H9 (cell line): Measurements from ENCODE around the gene ZNF490. TPM values are rescaled to one million over a fixed set of nuclear protein-coding genes. Genes with fewer than 3 reads are reported as not detected.

Experiments used
- DNase-seq: peaks from one replicate; pipeline ENCODE4 v3.0.0-alpha.2; 2017
- H2AFZ ChIP-seq: one replicate; pipeline ENCODE4 v1.6.1; 2013; ENCODE audit warnings: mild to moderate bottlenecking, low read length, control low read depth, moderate library complexity
- H2AK5ac ChIP-seq: 2 replicates; pipeline ENCODE4 v1.6.1; 2013; ENCODE audit warnings: low read length, control low read depth, mixed read lengths; ENCODE audit not compliant: insufficient read length
- H2BK120ac ChIP-seq: one replicate; pipeline ENCODE4 v1.6.1; 2013; ENCODE audit warnings: low read depth, mild to moderate bottlenecking, low read length, control low read depth, inconsistent platforms; ENCODE audit not compliant: poor library complexity, severe bottlenecking
- H2BK12ac ChIP-seq: 2 replicates; pipeline ENCODE4 v1.6.1; 2013; ENCODE audit warnings: low read length, control low read depth, mixed read lengths, low read depth; ENCODE audit not compliant: insufficient read length
- H2BK15ac ChIP-seq: 2 replicates; pipeline ENCODE4 v1.6.1; 2013; ENCODE audit warnings: low read depth, low read length, control low read depth
- H2BK20ac ChIP-seq: one replicate; pipeline ENCODE4 v1.6.1; 2013; ENCODE audit warnings: low read depth, mild to moderate bottlenecking, low read length, control low read depth, inconsistent platforms; ENCODE audit not compliant: poor library complexity, severe bottlenecking
- H2BK5ac ChIP-seq: 2 replicates; pipeline ENCODE4 v1.6.1; 2013; ENCODE audit warnings: low read length, control low read depth, mixed read lengths; ENCODE audit not compliant: insufficient read length
- H3K14ac ChIP-seq: 2 replicates; pipeline ENCODE4 v1.6.1; 2013; ENCODE audit warnings: low read length, control low read depth; ENCODE audit not compliant: insufficient read depth
- H3K18ac ChIP-seq: 2 replicates; pipeline ENCODE4 v1.6.1; 2013; ENCODE audit warnings: low read depth, mild to moderate bottlenecking, mixed read lengths, low read length, control low read depth; ENCODE audit not compliant: insufficient read length
- H3K23ac ChIP-seq: 2 replicates; pipeline ENCODE4 v1.6.1; 2013; ENCODE audit warnings: low read length, control low read depth, mixed read lengths, low read depth; ENCODE audit not compliant: insufficient read length
- H3K23me2 ChIP-seq: 2 replicates; pipeline ENCODE4 v1.6.1; 2013; ENCODE audit warnings: low read depth, mild to moderate bottlenecking, mixed read lengths, low read length, control low read depth; ENCODE audit not compliant: insufficient read length, poor library complexity, severe bottlenecking
- H3K27ac ChIP-seq: 2 replicates; pipeline ENCODE4 v1.5.1; 2013; ENCODE audit warnings: low read length, control low read depth, mixed read lengths, low read depth; ENCODE audit not compliant: insufficient read length
- H3K27me3 ChIP-seq: 2 replicates; pipeline ENCODE4 v1.6.1; 2013; ENCODE audit warnings: low read length, control low read depth, inconsistent platforms; ENCODE audit not compliant: insufficient read depth
- H3K4ac ChIP-seq: 2 replicates; pipeline ENCODE4 v1.6.1; 2013; ENCODE audit warnings: low read depth, mild to moderate bottlenecking, control low read depth, inconsistent platforms, low read length, moderate library complexity
- H3K4me1 ChIP-seq: 2 replicates; pipeline ENCODE4 v1.6.1; 2013; ENCODE audit warnings: low read length, control low read depth, inconsistent platforms; ENCODE audit not compliant: insufficient read depth
- H3K4me2 ChIP-seq: 2 replicates; pipeline ENCODE4 v1.6.1; 2013; ENCODE audit warnings: low read length, control low read depth, mixed read lengths; ENCODE audit not compliant: insufficient read length, insufficient read depth
- H3K56ac ChIP-seq: 2 replicates; pipeline ENCODE4 v1.6.1; 2013; ENCODE audit warnings: low read depth, mild to moderate bottlenecking, mixed read lengths, low read length, control low read depth; ENCODE audit not compliant: insufficient read length
- H3K79me1 ChIP-seq: 2 replicates; pipeline ENCODE4 v1.6.1; 2013; ENCODE audit warnings: low read depth, mild to moderate bottlenecking, moderate library complexity, low read length, control low read depth, inconsistent platforms; ENCODE audit not compliant: insufficient read depth, poor library complexity, severe bottlenecking
- H3K79me2 ChIP-seq: 2 replicates; pipeline ENCODE4 v1.6.1; 2013; ENCODE audit warnings: low read length, control low read depth, inconsistent platforms; ENCODE audit not compliant: insufficient read depth
- H3K9ac ChIP-seq: 2 replicates; pipeline ENCODE4 v1.6.1; 2013; ENCODE audit warnings: low read length, control low read depth, mixed read lengths; ENCODE audit not compliant: insufficient read length; ENCODE audit errors: extremely low read depth
- H3K9me3 ChIP-seq: one replicate; pipeline ENCODE4 v1.6.1; 2013; ENCODE audit warnings: low read depth, low read length, inconsistent platforms; ENCODE audit not compliant: control insufficient read depth
- H3T11ph ChIP-seq: one replicate; pipeline ENCODE4 v1.6.1; 2013; ENCODE audit warnings: mild to moderate bottlenecking, low read length, control low read depth, inconsistent platforms
- H4K20me1 ChIP-seq: one replicate; pipeline ENCODE4 v1.6.1; 2013; ENCODE audit not compliant: control insufficient read depth, insufficient read length, insufficient read depth
- H4K5ac ChIP-seq: 2 replicates; pipeline ENCODE4 v1.6.1; 2013; ENCODE audit warnings: low read depth, mild to moderate bottlenecking, mixed read lengths, low read length, control low read depth; ENCODE audit not compliant: insufficient read length
- H4K8ac ChIP-seq: replicated peaks from 2 replicates; pipeline ENCODE4 v1.6.1; 2013; ENCODE audit warnings: low read length, control low read depth, mixed read lengths, low read depth; ENCODE audit not compliant: insufficient read length
- H4K91ac ChIP-seq: 2 replicates; pipeline ENCODE4 v1.6.1; 2013; ENCODE audit warnings: low read depth, mild to moderate bottlenecking, moderate library complexity, mixed read lengths, low read length, control low read depth; ENCODE audit not compliant: insufficient read length
- H3K27ac Mint-ChIP-seq, 3 experiments: 2 replicates in 2 of 3; 3 replicates in 1 of 3; pipeline ENCODE4 v1.8.0; 2020 to 2021; ENCODE audit warnings: mixed read lengths in 3 of 3, mild to moderate bottlenecking in 1 of 3, moderate library complexity in 1 of 3
- H3K27me3 Mint-ChIP-seq: 2 replicates; pipeline ENCODE4 v1.8.0; 2021; ENCODE audit warnings: low read depth, mild to moderate bottlenecking, moderate library complexity, mixed read lengths
- H3K36me3 Mint-ChIP-seq, 3 experiments: 2 replicates in 2 of 3; 3 replicates in 1 of 3; pipeline ENCODE4 v1.8.0; 2020 to 2021; ENCODE audit warnings: low read depth in 3 of 3, mixed read lengths in 3 of 3; ENCODE audit not compliant: insufficient read depth in 1 of 3
- H3K4me1 Mint-ChIP-seq, 2 experiments: 2 replicates each; pipeline ENCODE4 v1.8.0; 2020; ENCODE audit warnings: mixed read lengths in 2 of 2
- H3K4me3 Mint-ChIP-seq, 2 experiments: 2 replicates in 1 of 2; 3 replicates in 1 of 2; pipeline ENCODE4 v1.8.0; 2020 to 2021; ENCODE audit warnings: mild to moderate bottlenecking in 2 of 2, mixed read lengths in 2 of 2, moderate library complexity in 1 of 2
- H3K9me3 Mint-ChIP-seq, 2 experiments: 2 replicates in 1 of 2; 3 replicates in 1 of 2; pipeline ENCODE4 v1.8.0; 2020; ENCODE audit warnings: mild to moderate bottlenecking in 2 of 2, mixed read lengths in 2 of 2, moderate library complexity in 1 of 2
- WGBS: extraction: QIAGEN DNeasy Blood & Tissue Kit; methylation state at CpG from one replicate; pipeline ENCODE4 v1.1.7; 2013; ENCODE audit warnings: missing lambda C conversion rate, low lambda C conversion rate, mixed read lengths; ENCODE audit not compliant: insufficient read length; ENCODE audit errors: extremely low coverage; 5-methylcytosine and 5-hydroxymethylcytosine counted together
- long read RNA-seq: library from polyadenylated mRNA; unstranded; transcript quantifications from one replicate; pipeline ENCODE4 v2.0.0, GENCODE V29; 2020
- total RNA-seq: library from RNA; stranded (reverse); gene quantifications from 2 replicates; pipeline ENCODE4 v1.2.1, GENCODE V29; 2021
- TF ChIP-seq, protein P1 (sequence below): fragments of 200-600 bp; sonication (generic); conservative IDR thresholded peaks from 3 replicates; pipeline ENCODE4 v1.8.0; 2021; ENCODE audit warnings: antibody characterized with exemption, mild to moderate bottlenecking

The ZNF490 gene
- total RNA-seq = 9.7 and 10.1 TPM in 2 replicates
- long read RNA-seq, partial matches to known transcripts = 0 of 8 reads
- long read RNA-seq, other reads (novel, unspliced or antisense) = 4 of 8 reads

DNA sequence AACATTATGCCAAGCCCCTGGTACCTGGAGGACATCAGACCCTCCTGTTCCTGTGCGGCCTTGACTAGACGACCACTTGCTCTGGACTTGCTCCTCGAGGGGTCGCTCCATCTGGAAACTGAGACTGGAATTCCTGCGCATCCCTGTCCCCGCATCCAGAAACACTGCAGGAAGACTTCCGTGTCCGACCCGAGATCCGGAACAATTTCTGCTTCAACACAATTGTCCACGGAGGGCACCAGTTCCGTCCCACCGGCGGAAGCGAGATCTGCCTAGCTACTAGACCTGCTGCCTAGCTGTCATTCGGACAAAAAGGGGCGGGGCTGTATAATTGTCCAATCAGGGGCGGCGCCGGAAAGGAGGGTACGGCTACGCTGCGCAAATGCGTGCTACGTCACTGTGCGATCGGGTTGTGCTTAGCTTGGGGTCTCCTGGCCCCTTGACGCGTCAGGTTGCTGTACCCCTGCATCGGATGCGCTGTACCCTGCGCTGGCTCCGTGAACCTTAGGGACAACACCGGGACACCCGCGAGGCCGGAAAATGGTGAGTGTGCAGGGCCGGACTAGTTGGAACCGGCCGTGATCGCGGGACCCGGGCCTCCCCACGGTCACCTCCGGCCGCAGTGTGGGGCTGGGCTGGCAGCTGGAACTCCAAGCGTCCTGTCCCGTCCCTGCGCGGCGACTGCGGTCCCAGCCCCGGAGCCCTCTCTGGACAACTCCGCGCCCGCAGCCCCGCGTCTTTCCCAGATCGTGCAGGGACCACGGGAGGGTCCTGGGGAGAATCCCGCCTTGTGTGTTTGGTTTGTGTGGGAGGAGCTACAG lies at the start of gene ZNF490, which contains the start of gene ZNF791:
Gene ZNF490 (minus strand): TSS at position 274 of the 821 bp plus-strand sequence. CDS start 133 bp downstream, at position 141.
Gene ZNF791 (plus strand): TSS at position 381 of the 821 bp plus-strand sequence. CDS start 160 bp downstream, at position 541.
- peak within 1 kb of the TSS; percentile 93 for H3K4me2 ChIP-seq
- H4K5ac ChIP-seq = no peak within 1 kb of the TSS
- WGBS = no CpG with 5 or more reads among the region's 61 CpGs
- H3K27me3 ChIP-seq = no peaks in the 10 kb centered on the region
- no peak within 1 kb of the TSS for H2AK5ac ChIP-seq
- no peak within 1 kb of the TSS; the same call in 1 of the 2 replicates for H3K4ac ChIP-seq
- Mint-ChIP-seq H3K27me3 (no peaks in the 10 kb centered on the region), H3K4me1 (peaks cover 3% of the 10 kb centered on the region in 2 experiments; a peak in 2 of 4 replicates), H3K27ac (peak within 1 kb of the TSS; percentile 100), H3K36me3 (peaks cover 17 to 26% (median 24%) of the 10 kb centered on the region in 3 experiments; a peak in 6 of 7 replicates), H3K9me3 (no peaks in the 10 kb centered on the region; a peak in 1 of 5 replicates), H3K4me3 (peak within 1 kb of the TSS; percentile 99 to 100)
- H3K9ac ChIP-seq = peak within 1 kb of the TSS; percentile 94
- no peak within 1 kb of the TSS for H3K23ac ChIP-seq
- peak within 1 kb of the TSS; percentile 59 for H3K27ac ChIP-seq
- H2BK5ac ChIP-seq = peak within 1 kb of the TSS; percentile 54
- H2BK120ac ChIP-seq = peak within 1 kb of the TSS; percentile 73
- H2BK20ac ChIP-seq = no peak within 1 kb of the TSS
- H3T11ph ChIP-seq = peak within 1 kb of the TSS; percentile 29
- H3K14ac ChIP-seq = peak within 1 kb of the TSS; percentile 87
- no peak within 1 kb of the TSS for H2BK12ac ChIP-seq
- H2AFZ ChIP-seq = peak within 1 kb of the TSS; percentile 9
- peak within 1 kb of the TSS; percentile 94 for H3K18ac ChIP-seq
- H3K79me1 ChIP-seq = peaks cover 3% of the 10 kb centered on the region
- no peak within 1 kb of the TSS for H3K56ac ChIP-seq
- no peaks in the 10 kb centered on the region for H3K4me1 ChIP-seq
- no peak within 1 kb of the TSS for H4K8ac ChIP-seq
- no peak within 1 kb of the TSS for H2BK15ac ChIP-seq
- peak within 1 kb of the TSS; percentile 60 for H4K91ac ChIP-seq
- peaks cover 9% of the 10 kb centered on the region for H3K23me2 ChIP-seq
- H3K79me2 ChIP-seq = peaks cover 7% of the 10 kb centered on the region; the same call in 1 of the 2 replicates
- DNase-seq = peak; percentile 97
- no peaks in the 10 kb centered on the region for H3K9me3 ChIP-seq
- TF ChIP-seq, protein P1, sequence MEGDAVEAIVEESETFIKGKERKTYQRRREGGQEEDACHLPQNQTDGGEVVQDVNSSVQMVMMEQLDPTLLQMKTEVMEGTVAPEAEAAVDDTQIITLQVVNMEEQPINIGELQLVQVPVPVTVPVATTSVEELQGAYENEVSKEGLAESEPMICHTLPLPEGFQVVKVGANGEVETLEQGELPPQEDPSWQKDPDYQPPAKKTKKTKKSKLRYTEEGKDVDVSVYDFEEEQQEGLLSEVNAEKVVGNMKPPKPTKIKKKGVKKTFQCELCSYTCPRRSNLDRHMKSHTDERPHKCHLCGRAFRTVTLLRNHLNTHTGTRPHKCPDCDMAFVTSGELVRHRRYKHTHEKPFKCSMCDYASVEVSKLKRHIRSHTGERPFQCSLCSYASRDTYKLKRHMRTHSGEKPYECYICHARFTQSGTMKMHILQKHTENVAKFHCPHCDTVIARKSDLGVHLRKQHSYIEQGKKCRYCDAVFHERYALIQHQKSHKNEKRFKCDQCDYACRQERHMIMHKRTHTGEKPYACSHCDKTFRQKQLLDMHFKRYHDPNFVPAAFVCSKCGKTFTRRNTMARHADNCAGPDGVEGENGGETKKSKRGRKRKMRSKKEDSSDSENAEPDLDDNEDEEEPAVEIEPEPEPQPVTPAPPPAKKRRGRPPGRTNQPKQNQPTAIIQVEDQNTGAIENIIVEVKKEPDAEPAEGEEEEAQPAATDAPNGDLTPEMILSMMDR = peak; percentile 34; the same call in 2 of the 3 replicates
- H4K20me1 ChIP-seq = no peaks in the 10 kb centered on the region
